IMR-90 (cell line): ENCODE data around the gene GRM4. TPM values are rescaled to one million over a fixed set of nuclear protein-coding genes. Genes with fewer than 3 reads are reported as not detected.

Source experiments
- ATAC-seq: fragments of 200-7000 bp; cut with Tn5 transposase; 2 replicates; pipeline ENCODE4 v1.9.1; 2020; ENCODE audit warnings: low read depth, mild to moderate bottlenecking, moderate library complexity
- BruUV-seq: library from RNA; stranded (reverse); fragments of 400-500 nt; replicated peaks from 2 replicates; lab custom pipeline; 2021; lab: Mats Ljungman, UMichigan
- CTCF ChIA-PET: fragments of 300-600 bp; formaldehyde crosslinking; extraction: SDS; loops from one replicate; lab custom pipeline; 2021; ENCODE audit warnings: antibody characterized with exemption; lab: Yijun Ruan, JAX
- POLR2A ChIA-PET: fragments of 300-600 bp; sonication (Branson Sonifier 250); formaldehyde crosslinking; loops from one replicate; lab custom pipeline; 2022; ENCODE audit warnings: antibody characterized with exemption; ENCODE audit not compliant: unreplicated experiment; lab: Charles Lee
- DNase-seq: peaks from one replicate; pipeline ENCODE4 v3.0.0; 2013
- H2AFZ ChIP-seq: replicated peaks from 2 replicates; pipeline ENCODE3; 2013; ENCODE audit warnings: low read length, mild to moderate bottlenecking; ENCODE audit not compliant: poor library complexity
- H2AK5ac ChIP-seq: 2 replicates; pipeline ENCODE4 v1.6.1; 2013; ENCODE audit warnings: low read depth, low read length, inconsistent platforms
- H2AK9ac ChIP-seq: replicated peaks from 2 replicates; pipeline ENCODE3; 2013; ENCODE audit warnings: mild to moderate bottlenecking, low read depth, low read length, moderate library complexity; ENCODE audit not compliant: poor library complexity
- H2BK120ac ChIP-seq: 2 replicates; pipeline ENCODE4 v1.6.1; 2013; ENCODE audit warnings: low read depth, low read length, inconsistent platforms
- H2BK15ac ChIP-seq: 3 replicates; pipeline ENCODE4 v1.6.1; 2013; ENCODE audit warnings: low read depth, low read length, inconsistent platforms
- H2BK20ac ChIP-seq: 2 replicates; pipeline ENCODE4 v1.6.1; 2013; ENCODE audit warnings: low read depth, mild to moderate bottlenecking, inconsistent platforms, low read length, moderate library complexity
- H2BK5ac ChIP-seq: 2 replicates; pipeline ENCODE4 v1.6.1; 2013; ENCODE audit warnings: mild to moderate bottlenecking, low read depth, low read length, inconsistent platforms; ENCODE audit not compliant: poor library complexity, severe bottlenecking
- H3K14ac ChIP-seq: replicated peaks from 2 replicates; pipeline ENCODE4 v1.6.1; 2013; ENCODE audit warnings: low read depth, low read length, inconsistent platforms
- H3K18ac ChIP-seq: 2 replicates; pipeline ENCODE4 v1.6.1; 2013; ENCODE audit warnings: low read depth, low read length, control low read depth
- H3K23ac ChIP-seq: 2 replicates; pipeline ENCODE4 v1.6.1; 2013; ENCODE audit warnings: low read depth, low read length, inconsistent platforms
- H3K27ac ChIP-seq: 2 replicates; pipeline ENCODE4 v1.5.1; 2013; ENCODE audit warnings: mild to moderate bottlenecking, control low read depth, low read length; ENCODE audit not compliant: insufficient read depth
- H3K27me3 ChIP-seq: 2 replicates; pipeline ENCODE4 v1.6.1; 2013; ENCODE audit warnings: low read length; ENCODE audit not compliant: control insufficient read depth, insufficient read depth
- H3K36me3 ChIP-seq: 2 replicates; pipeline ENCODE4 v1.6.1; 2013; ENCODE audit warnings: low read length, mixed read lengths; ENCODE audit not compliant: control insufficient read depth, insufficient read depth
- H3K4ac ChIP-seq: 2 replicates; pipeline ENCODE4 v1.6.1; 2013; ENCODE audit warnings: low read depth, low read length, inconsistent platforms
- H3K4me1 ChIP-seq: 2 replicates; pipeline ENCODE4 v1.6.1; 2013; ENCODE audit warnings: low read length, mixed read lengths; ENCODE audit not compliant: control insufficient read depth, insufficient read depth
- H3K4me2 ChIP-seq: 2 replicates; pipeline ENCODE4 v1.6.1; 2013; ENCODE audit warnings: low read depth, mild to moderate bottlenecking, control low read depth, low read length, moderate library complexity
- H3K4me3 ChIP-seq: 2 replicates; pipeline ENCODE4 v1.5.1; 2013; ENCODE audit warnings: low read depth, mild to moderate bottlenecking, control low read depth, low read length, moderate library complexity; ENCODE audit not compliant: insufficient read depth
- H3K56ac ChIP-seq: 2 replicates; pipeline ENCODE4 v1.6.1; 2013; ENCODE audit warnings: low read length, inconsistent platforms; ENCODE audit not compliant: insufficient read depth; ENCODE audit errors: extremely low read depth
- H3K79me1 ChIP-seq, 2 experiments: 2 replicates each; pipeline ENCODE4 v1.6.1; 2013; ENCODE audit warnings: low read length in 2 of 2, inconsistent platforms in 1 of 2, low read depth in 1 of 2
- H3K9ac ChIP-seq: 2 replicates; pipeline ENCODE4 v1.6.1; 2013; ENCODE audit warnings: low read depth, low read length, control low read depth
- H3K9me1 ChIP-seq: 2 replicates; pipeline ENCODE4 v1.6.1; 2013; ENCODE audit warnings: low read length, inconsistent platforms; ENCODE audit not compliant: insufficient read depth
- H3K9me3 ChIP-seq: 2 replicates; pipeline ENCODE4 v1.6.1; 2013; ENCODE audit warnings: low read length; ENCODE audit not compliant: control insufficient read depth, insufficient read depth
- H4K20me1 ChIP-seq: 2 replicates; pipeline ENCODE4 v1.6.1; 2013; ENCODE audit warnings: low read length, inconsistent platforms; ENCODE audit not compliant: insufficient read depth
- H4K5ac ChIP-seq: 2 replicates; pipeline ENCODE4 v1.6.1; 2013; ENCODE audit warnings: mild to moderate bottlenecking, low read depth, low read length, control low read depth
- H4K8ac ChIP-seq, 2 experiments: 2 replicates each; pipeline ENCODE4 v1.6.1; 2013; ENCODE audit warnings: low read depth in 2 of 2, low read length in 2 of 2, control low read depth in 1 of 2, inconsistent platforms in 1 of 2
- H4K91ac ChIP-seq: 2 replicates; pipeline ENCODE4 v1.6.1; 2013; ENCODE audit warnings: low read depth, low read length, inconsistent platforms; ENCODE audit not compliant: insufficient read depth
- RFX5 ChIP-seq: IDR thresholded peaks from 2 replicates; pipeline ENCODE4 v1.8.0; 2012; ENCODE audit warnings: low read depth, mild to moderate bottlenecking, low read length, moderate library complexity
- WGBS, 2 experiments: methylation state at CpG; one replicate each; pipeline versions ENCODE4 v1.1.5 to v1.1.7; 2013; ENCODE audit warnings: missing lambda C conversion rate in 2 of 2; ENCODE audit not compliant: insufficient read length in 1 of 2; ENCODE audit errors: extremely low coverage in 2 of 2; 5-methylcytosine and 5-hydroxymethylcytosine counted together
- dilution Hi-C: fragments of 300-500 bp; cut with HindIII; formaldehyde crosslinking; loops from one replicate; pipeline ENCODE4 v1.14.3; 2018; ENCODE audit warnings: low sequenced_read_pairs; ENCODE audit not compliant: unreplicated experiment
- in situ Hi-C: fragments of 300-500 bp; cut with MboI; formaldehyde crosslinking; loops from 3 replicates; pipeline ENCODE4 v1.14.3; 2019; ENCODE audit warnings: low sequenced_read_pairs, inconsistent platforms, mixed read lengths
- intact Hi-C: fragments of 100-400 bp; cut with micrococcal nuclease; formaldehyde crosslinking; loops from 2 replicates; pipeline ENCODE4 v1.10.0; 2022
- polyA plus RNA-seq, 3 experiments: library from polyadenylated mRNA; depleted of rRNA; stranded (reverse); fragments of >200 nt; gene quantifications; 2 replicates each; pipeline ENCODE4 v1.2.3, GENCODE V29; 2012; ENCODE audit warnings: low replicate concordance in 1 of 3
- total RNA-seq: library from RNA; depleted of rRNA; stranded (reverse); fragments of >200 nt; gene quantifications from 2 replicates; pipeline ENCODE4 v1.2.3, GENCODE V29; 2012

Gene GRM4
- total and polyA plus RNA-seq, 2 of the 4 experiments (the other 2 are of a cell fraction) = 0.02 TPM; not detected in 1

DNA sequence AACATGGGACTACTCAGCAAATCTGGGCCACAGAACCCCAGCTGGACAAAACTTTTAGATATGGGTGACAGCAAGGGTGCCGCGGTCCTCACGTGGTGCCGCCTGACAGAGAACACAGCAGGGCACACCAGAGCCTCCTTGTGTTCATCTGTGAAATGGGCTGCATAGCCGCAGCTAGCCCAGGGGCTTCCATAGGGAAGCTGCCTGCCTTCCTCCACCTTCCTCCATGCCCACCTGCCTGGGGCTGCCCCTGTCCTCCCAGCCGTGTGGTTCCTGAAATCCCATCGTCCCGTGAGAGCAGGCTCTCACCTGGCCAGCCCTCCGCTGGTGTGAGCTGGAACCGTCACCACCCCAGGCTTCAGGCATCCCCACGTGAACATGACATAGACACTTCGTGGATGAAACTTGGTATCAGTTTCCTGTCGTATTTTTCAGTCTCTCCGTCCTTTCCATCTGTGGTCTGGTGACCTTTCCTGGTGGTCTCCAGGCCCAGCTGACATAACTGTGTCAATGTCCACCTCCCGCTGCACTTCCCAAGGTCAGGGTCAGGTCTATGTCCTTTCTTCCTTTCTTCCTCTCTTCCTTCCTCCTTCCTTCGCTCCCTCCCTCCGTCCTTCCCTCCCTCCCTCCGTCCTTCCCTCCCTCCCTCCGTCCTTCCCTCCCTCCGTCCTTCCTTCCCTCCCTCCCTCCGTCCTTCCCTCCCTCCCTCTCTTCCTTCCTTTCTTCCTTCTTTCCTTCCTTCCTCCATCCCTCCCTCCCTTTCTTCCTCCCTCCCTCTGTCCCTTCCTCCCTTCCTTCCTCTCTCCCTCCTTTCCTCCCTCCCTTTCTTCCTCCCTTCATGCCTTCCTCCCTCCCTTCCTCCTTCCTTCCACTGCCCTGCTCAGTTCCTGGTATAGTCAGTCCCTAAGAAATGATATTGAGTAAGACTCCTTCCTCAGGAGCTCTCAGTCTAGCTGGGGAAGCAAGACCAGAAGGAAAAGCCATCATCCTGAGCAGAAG is 78.8 kb downstream of the GRM4 start:
- intact Hi-C loops = loop anchor here (10.0 kb wide), 1 partner anchor 538 kb away; no protein-coding TSS in a partner anchor
- no peak for DNase-seq

More for the DNA sequence above, 78.8 kb downstream of the GRM4 start:
- no peak for TF ChIP-seq RFX5
- BruUV-seq = no TSS peak
- Histone ChIP-seq H2BK20ac (no peak overlapping the region), H4K91ac (no peak overlapping the region), H2AK9ac (no peak overlapping the region), H2AFZ (no peak overlapping the region), H4K8ac (no peak overlapping the region), H3K14ac (no peak overlapping the region), H3K9me3 (no peaks in the 10 kb centered on the region), H4K5ac (no peak overlapping the region), H2BK120ac (no peak overlapping the region), H3K4me1 (no peaks in the 10 kb centered on the region), H4K20me1 (no peaks in the 10 kb centered on the region; the same call in 1 of the 2 replicates), H3K4me3 (no peak overlapping the region), H3K4me2 (no peak overlapping the region), H3K9ac (no peak overlapping the region), H3K79me1 (no peaks in the 10 kb centered on the region), H2AK5ac (no peak overlapping the region), H3K27ac (no peak overlapping the region), H3K4ac (no peak overlapping the region), H2BK15ac (no peak overlapping the region), H3K9me1 (peaks cover 8% of the 10 kb centered on the region), H3K36me3 (no peaks in the 10 kb centered on the region), H3K27me3 (peaks cover 54% of the 10 kb centered on the region), H3K56ac (no peak overlapping the region), H3K18ac (no peak overlapping the region), H2BK5ac (no peak overlapping the region), H3K23ac (no peak overlapping the region)
- dilution Hi-C loops (no loop called here), in situ Hi-C loops (no loop called here)
- ChIA-PET POLR2A (no interaction called here), CTCF (no interaction called here)
- ATAC-seq = no peak
- WGBS, 2 experiments = 46% methylated on average over 15 of the region's 21 CpGs; no CpG with 5 or more reads in 1 of the 2 experiments
